ENCODE results near the gene CEP162. TPM values are rescaled to one million over a fixed set of nuclear protein-coding genes. Genes with fewer than 3 reads are reported as not detected.

CEP162 gene
- total RNA-seq, 1 donor = 6.0 TPM

DNA sequence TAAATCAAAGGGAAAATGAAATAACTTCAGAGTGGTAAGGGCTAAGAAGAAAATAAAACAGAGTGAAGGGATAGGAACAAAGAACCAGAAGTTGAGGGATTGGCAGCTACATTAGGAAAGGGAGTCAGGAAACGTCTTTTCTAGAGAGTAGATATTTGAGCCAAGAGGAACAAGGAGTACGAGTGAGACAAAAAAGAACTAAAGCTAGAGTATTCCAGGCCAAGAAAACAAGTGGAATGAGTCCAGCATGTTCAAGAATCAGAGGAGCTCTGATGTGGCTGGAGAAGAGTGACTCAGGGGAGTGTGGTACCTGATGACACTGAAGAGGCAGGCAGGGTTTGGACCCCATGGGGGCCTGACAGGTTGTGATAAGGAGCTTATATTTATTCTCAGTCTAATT lies 66.3 kb downstream of the CEP162 start:
- no peak for DNase-seq (ENCODE audit: low read depth)
- TF ChIP-seq CTCF (IDR thresholded peaks at IDR 0.05; ENCODE audit: insufficient read depth, low read depth, low read length) = no peak
- H3K4me3 ChIP-seq (ENCODE audit: low read depth, low read length) = no peak overlapping the region

DNA sequence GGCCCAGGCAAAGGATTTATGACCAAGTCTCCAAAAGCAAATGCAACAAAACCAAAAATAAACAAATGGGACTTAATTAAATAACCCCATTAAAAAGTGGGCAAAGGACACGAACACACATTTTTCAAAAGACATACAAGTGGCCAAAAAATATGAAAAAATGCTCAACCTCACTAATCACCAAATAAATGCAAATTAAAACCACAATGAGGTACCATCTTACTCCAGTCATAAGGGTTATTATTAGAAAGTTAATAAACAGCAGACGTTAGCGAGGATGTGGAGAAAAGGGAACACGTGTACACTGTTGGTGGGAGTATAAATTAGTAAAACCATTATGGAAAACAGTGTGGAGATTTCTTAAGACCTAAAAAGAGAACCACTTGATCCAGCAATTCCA lies 71.1 kb downstream of the CEP162 start:
- DNase-seq (ENCODE audit: low read depth) = no peak

DNA sequence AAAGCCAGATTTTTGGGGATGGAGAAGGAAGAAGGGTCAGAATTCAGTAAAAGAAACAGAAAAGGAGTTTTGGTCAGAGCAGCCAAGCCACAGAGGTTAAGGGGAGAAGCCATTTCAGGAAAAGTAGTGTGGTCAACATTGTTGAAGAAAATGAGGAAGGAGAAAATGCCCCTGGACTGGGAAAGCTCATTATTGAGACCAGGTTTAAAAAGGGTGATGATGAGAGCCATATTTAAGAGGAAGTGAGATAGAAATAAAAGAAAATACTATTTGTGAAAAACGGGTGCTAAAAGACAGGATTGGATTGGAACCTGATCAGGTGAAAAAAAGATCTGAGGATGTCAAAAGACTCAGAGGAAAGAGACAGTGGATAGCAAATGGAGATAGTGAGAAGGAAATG lies 75.8 kb downstream of the CEP162 start:
- H3K4me3 ChIP-seq (ENCODE audit: low read depth, low read length) = no peak overlapping the region
- TF ChIP-seq CTCF (IDR thresholded peaks at IDR 0.05; ENCODE audit: insufficient read depth, low read depth, low read length) = no peak
- DNase-seq (ENCODE audit: low read depth) = no peak

More for the DNA sequence above, 71.1 kb downstream of the CEP162 start:
- TF ChIP-seq CTCF (IDR thresholded peaks at IDR 0.05; ENCODE audit: insufficient read depth, low read depth, low read length) = no peak
- no peak overlapping the region for H3K4me3 ChIP-seq (ENCODE audit: low read depth, low read length)

DNA sequence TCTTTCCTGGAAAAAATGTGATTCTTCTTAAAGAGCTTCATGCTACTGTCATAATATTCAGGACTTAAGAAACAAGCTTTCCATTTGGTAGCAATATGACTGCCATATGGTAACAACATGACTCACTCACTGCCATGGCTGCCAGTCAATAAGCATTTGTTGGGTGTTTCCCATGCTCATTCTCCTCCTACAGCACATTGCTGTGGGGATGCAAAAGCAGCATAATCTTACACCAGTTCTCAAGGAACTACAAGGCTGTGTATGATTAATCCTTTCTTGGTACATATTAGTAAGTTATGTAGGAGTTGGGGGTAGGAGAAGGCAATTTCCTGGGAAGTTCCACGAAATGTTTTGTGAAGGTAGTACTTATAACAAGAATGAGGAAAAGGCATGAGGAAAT lies 76.7 kb downstream of the CEP162 start:
- peak; percentile 75 for DNase-seq (ENCODE audit: low read depth)
- TF ChIP-seq CTCF (IDR thresholded peaks at IDR 0.05; ENCODE audit: insufficient read depth, low read depth, low read length) = no peak
- no peak overlapping the region for H3K4me3 ChIP-seq (ENCODE audit: low read depth, low read length)

GRCh38 chr6:84141521-84141920 lies 85.9 kb downstream of the CEP162 start:
- TF ChIP-seq CTCF (IDR thresholded peaks at IDR 0.05; ENCODE audit: insufficient read depth, low read depth, low read length) = no peak
- H3K4me3 ChIP-seq (ENCODE audit: low read depth, low read length) = no peak overlapping the region
- DNase-seq (ENCODE audit: low read depth) = no peak

DNA sequence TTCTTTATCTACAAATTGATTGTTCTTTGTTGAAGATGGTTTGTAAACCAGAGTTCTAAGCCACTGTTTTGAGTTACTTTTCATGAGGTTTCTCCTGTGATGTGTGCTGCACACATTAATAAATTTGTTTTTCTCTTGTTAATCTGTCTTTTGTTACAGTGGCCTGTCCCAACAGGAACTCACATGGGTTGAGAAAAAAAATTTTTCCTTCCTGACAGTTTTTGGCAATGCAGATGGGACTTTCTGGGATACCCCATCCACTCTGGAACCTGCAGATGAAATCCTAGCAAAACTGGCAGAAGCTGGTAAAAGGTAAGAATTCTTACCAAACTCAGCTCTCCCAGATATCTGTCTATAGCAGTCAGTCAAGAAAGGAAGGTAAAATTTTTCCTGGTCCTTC lies 88.1 kb downstream of the CEP162 start:
- no peak for DNase-seq (ENCODE audit: low read depth)
- TF ChIP-seq CTCF (IDR thresholded peaks at IDR 0.05; ENCODE audit: insufficient read depth, low read depth, low read length) = no peak
- no peak overlapping the region for H3K4me3 ChIP-seq (ENCODE audit: low read depth, low read length)

DNA sequence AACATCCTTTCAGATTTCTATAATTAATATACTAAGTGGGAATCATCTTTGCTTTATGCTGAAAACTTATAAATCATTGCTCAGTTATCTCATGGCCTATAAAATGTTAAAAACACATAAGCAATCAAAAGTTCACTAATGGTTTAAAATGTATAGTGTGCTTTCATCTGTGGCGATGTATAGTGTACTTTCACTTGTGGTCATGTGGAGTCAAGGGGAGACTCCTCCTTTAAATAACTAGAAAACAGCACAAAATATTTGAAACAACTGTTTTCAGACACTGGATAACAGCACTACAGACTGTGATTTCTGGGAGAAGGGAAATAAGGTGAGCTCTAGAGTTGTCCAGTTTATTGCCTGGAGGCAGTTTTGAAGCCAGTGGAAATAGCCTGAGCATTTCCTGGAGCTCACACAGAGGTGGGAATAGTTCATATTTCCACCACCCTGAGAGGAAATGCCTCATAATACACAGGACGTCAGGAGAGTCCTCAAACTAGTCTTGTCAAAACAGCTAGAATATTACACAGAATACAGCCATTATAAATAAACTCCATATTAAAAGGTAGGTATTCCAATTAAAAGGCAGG lies 89.4 kb downstream of the CEP162 start:
- no peak for TF ChIP-seq CTCF (IDR thresholded peaks at IDR 0.05; ENCODE audit: insufficient read depth, low read depth, low read length)
- peak; percentile 8 for DNase-seq (ENCODE audit: low read depth)
- no peak overlapping the region for H3K4me3 ChIP-seq (ENCODE audit: low read depth, low read length)
